Endodermal cell (in vitro differentiated cells): ENCODE data around the gene CAMTA1. TPM values are rescaled to one million over a fixed set of nuclear protein-coding genes. Genes with fewer than 3 reads are reported as not detected.

Source experiments
- DNase-seq: peaks from one replicate; pipeline ENCODE4 v3.0.0-alpha.2; 2017
- H3K27ac ChIP-seq: 2 replicates; pipeline ENCODE4 v1.5.1; 2013; ENCODE audit warnings: mild to moderate bottlenecking, low read depth, low read length, moderate library complexity
- H3K27me3 ChIP-seq: 2 replicates; pipeline ENCODE4 v1.6.1; 2013; ENCODE audit warnings: mild to moderate bottlenecking, low read length, moderate library complexity; ENCODE audit not compliant: insufficient read depth, control insufficient read depth, poor library complexity, severe bottlenecking
- H3K36me3 ChIP-seq: 2 replicates; pipeline ENCODE4 v1.7.0; 2013; ENCODE audit warnings: mild to moderate bottlenecking, low read length, moderate library complexity; ENCODE audit not compliant: control insufficient read depth, insufficient read depth
- H3K4me1 ChIP-seq: one replicate; pipeline ENCODE4 v1.7.0; 2013; ENCODE audit warnings: low read length; ENCODE audit not compliant: control insufficient read depth, insufficient read depth
- H3K4me3 ChIP-seq: 2 replicates; pipeline ENCODE4 v1.5.1; 2013; ENCODE audit warnings: mild to moderate bottlenecking, low read length, moderate library complexity
- H3K9ac ChIP-seq: 2 replicates; pipeline ENCODE4 v1.6.1; 2013; ENCODE audit warnings: mild to moderate bottlenecking, low read length, moderate library complexity; ENCODE audit not compliant: poor library complexity, severe bottlenecking; ENCODE audit errors: extremely low read depth
- H3K9me3 ChIP-seq: 2 replicates; pipeline ENCODE4 v1.6.1; 2013; ENCODE audit warnings: mild to moderate bottlenecking, low read length, moderate library complexity; ENCODE audit not compliant: control insufficient read depth
- H3K27ac Mint-ChIP-seq: 2 replicates; pipeline ENCODE4 v1.8.0; 2020; ENCODE audit warnings: mixed read lengths
- H3K27me3 Mint-ChIP-seq: 2 replicates; pipeline ENCODE4 v1.8.0; 2021; ENCODE audit warnings: mild to moderate bottlenecking, mixed read lengths; ENCODE audit not compliant: insufficient read depth
- H3K36me3 Mint-ChIP-seq: 2 replicates; pipeline ENCODE4 v1.8.0; 2020; ENCODE audit warnings: low read depth, mixed read lengths
- H3K4me1 Mint-ChIP-seq: 2 replicates; pipeline ENCODE4 v1.8.0; 2020; ENCODE audit warnings: mixed read lengths
- H3K4me3 Mint-ChIP-seq: 2 replicates; pipeline ENCODE4 v1.8.0; 2020; ENCODE audit warnings: mild to moderate bottlenecking, moderate library complexity, mixed read lengths
- H3K9me3 Mint-ChIP-seq: 2 replicates; pipeline ENCODE4 v1.8.0; 2020; ENCODE audit warnings: mild to moderate bottlenecking, mixed read lengths
- CTCF ChIP-seq: fragments of 200-600 bp; sonication (generic); conservative IDR thresholded peaks from 2 replicates; pipeline ENCODE4 v1.5.0; 2021; ENCODE audit warnings: antibody characterized with exemption, mild to moderate bottlenecking
- WGBS, 2 experiments: methylation state at CpG; one replicate each; pipeline versions ENCODE4 v1.1.5 to v1.1.7; 2013; ENCODE audit warnings: missing lambda C conversion rate in 2 of 2, mixed read lengths in 1 of 2; ENCODE audit not compliant: insufficient coverage in 1 of 2, insufficient read length in 1 of 2; 5-methylcytosine and 5-hydroxymethylcytosine counted together
- total RNA-seq, 2 donors: library from RNA; stranded (reverse); fragmentation: NEBNext Ultra II Directional in 1 of 2; extraction: Animal tissue kit (Norgen Biotek cat#: 25700) in 1 of 2; gene quantifications; 2 replicates in 1 of 2; 3 replicates in 1 of 2; pipeline ENCODE4 v1.2.1, GENCODE V29; 2021

Gene CAMTA1
- total RNA-seq, 2 donors from 2014 or later: 123 to 137 TPM

- H3K4me1 Mint-ChIP-seq: no peaks in the 10 kb centered on the region
- no peaks in the 10 kb centered on the region for H3K36me3 Mint-ChIP-seq
These were observed 464.3 kb downstream of the CAMTA1 start for GRCh38 chr1:7249516-7249915.

GRCh38 chr1:7250176-7250575 lies 464.9 kb downstream of the CAMTA1 start:
- Histone ChIP-seq H3K9ac (no peak overlapping the region), H3K27ac (no peak overlapping the region), H3K27me3 (no peaks in the 10 kb centered on the region), H3K9me3 (no peaks in the 10 kb centered on the region), H3K36me3 (no peaks in the 10 kb centered on the region), H3K4me3 (no peak overlapping the region), H3K4me1 (no peaks in the 10 kb centered on the region)
- WGBS, 2 experiments: 95 to 98% methylated on average over 7 to 10 of the region's 10 CpGs
- H3K27me3 Mint-ChIP-seq: no peaks in the 10 kb centered on the region
- H3K27ac Mint-ChIP-seq: no peak overlapping the region
- no peaks in the 10 kb centered on the region for H3K9me3 Mint-ChIP-seq
- no peak for DNase-seq
- no peaks in the 10 kb centered on the region for H3K36me3 Mint-ChIP-seq
- no peak overlapping the region for H3K4me3 Mint-ChIP-seq
- TF ChIP-seq CTCF: no peak
- H3K4me1 Mint-ChIP-seq: no peaks in the 10 kb centered on the region

More at GRCh38 chr1:7249516-7249915, 464.3 kb downstream of the CAMTA1 start:
- no peak overlapping the region for H3K27ac Mint-ChIP-seq
- peak; percentile 12 for DNase-seq
- no peak overlapping the region for H3K9ac ChIP-seq
- no peaks in the 10 kb centered on the region for H3K27me3 ChIP-seq
- H3K27me3 Mint-ChIP-seq: no peaks in the 10 kb centered on the region
- no peak overlapping the region for H3K27ac ChIP-seq
- no peaks in the 10 kb centered on the region for H3K9me3 ChIP-seq
- no peaks in the 10 kb centered on the region for H3K4me1 ChIP-seq
- no peaks in the 10 kb centered on the region for H3K9me3 Mint-ChIP-seq
- H3K4me3 ChIP-seq: no peak overlapping the region
- H3K36me3 ChIP-seq: no peaks in the 10 kb centered on the region
- TF ChIP-seq CTCF: no peak
- 91 to 100% methylated on average over 2 to 3 of the region's 3 CpGs for WGBS, 2 experiments
- no peak overlapping the region for H3K4me3 Mint-ChIP-seq

DNA sequence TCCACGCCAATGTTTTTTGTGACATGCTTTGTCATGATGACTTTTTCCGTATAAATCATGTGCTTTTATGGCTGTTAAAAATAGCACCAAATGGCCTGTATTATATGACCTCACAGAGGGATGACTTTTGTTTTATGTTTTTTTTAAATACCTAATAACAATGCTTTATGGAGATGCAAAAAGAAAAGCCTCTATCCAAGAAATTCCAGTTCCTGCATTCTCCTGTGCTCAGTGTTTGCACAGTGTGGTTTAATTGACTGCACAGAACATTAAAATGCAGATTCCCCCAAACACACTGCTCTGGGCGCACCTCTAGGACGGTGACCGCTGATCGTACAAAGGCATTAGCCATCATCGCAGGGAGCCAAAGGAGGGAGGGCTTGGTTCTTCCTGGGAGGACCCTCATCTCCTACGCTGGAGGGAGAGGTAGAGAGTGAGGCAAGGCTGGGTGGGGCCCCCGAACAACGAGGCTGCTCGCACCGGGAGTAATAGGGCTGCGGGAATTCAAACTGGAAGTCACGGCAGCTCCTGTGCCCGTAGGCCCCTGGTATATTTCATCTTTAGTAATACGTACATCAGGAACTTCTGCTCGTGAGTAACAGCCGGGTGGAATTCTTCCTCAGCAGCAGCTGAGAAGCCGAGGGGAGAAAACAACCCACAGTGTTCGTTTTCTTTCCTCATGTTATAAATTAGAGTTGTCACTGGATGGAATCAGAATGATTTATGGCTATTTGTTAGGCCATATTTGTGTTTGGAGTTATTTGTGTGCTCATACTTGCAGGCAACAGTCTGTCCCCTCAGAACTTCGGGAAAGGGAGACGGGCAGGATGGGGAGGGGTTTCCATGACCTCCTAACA lies 465.6 kb downstream of the CAMTA1 start:
- 89% methylated on average over 13 to 22 of the region's 22 CpGs for WGBS, 2 experiments
- H3K9me3 Mint-ChIP-seq: no peaks in the 10 kb centered on the region
- H3K36me3 Mint-ChIP-seq: no peaks in the 10 kb centered on the region
- H3K27me3 ChIP-seq: no peaks in the 10 kb centered on the region
- H3K9me3 ChIP-seq: no peaks in the 10 kb centered on the region
- H3K36me3 ChIP-seq: no peaks in the 10 kb centered on the region
- no peak for DNase-seq
- TF ChIP-seq CTCF: no peak
- no peaks in the 10 kb centered on the region for H3K27me3 Mint-ChIP-seq
- H3K9ac ChIP-seq: no peak overlapping the region
- no peak overlapping the region for H3K27ac Mint-ChIP-seq
- no peaks in the 10 kb centered on the region for H3K4me1 ChIP-seq
- H3K4me3 ChIP-seq: no peak overlapping the region
- no peaks in the 10 kb centered on the region for H3K4me1 Mint-ChIP-seq
- H3K27ac ChIP-seq: no peak overlapping the region
- H3K4me3 Mint-ChIP-seq: no peak overlapping the region
